ENCODE data around the gene HDAC2.

GRCh38 chr6:113893451-113893850 is 77.5 kb downstream of the HDAC2 start:
- TF ChIP-seq POLR2A (IDR thresholded peaks at IDR 0.05) (no peak), CTCF (IDR thresholded peaks at IDR 0.05) (no peak)

Measured in lower leg skin (tissue), 3 donors.